Esophagus (tissue), 2 donors: ENCODE data around the gene CDK6. TPM values are rescaled to one million over a fixed set of nuclear protein-coding genes. Genes with fewer than 3 reads are reported as not detected.

Source experiments
- H3K27ac ChIP-seq, 2 donors: one replicate each; pipeline ENCODE4 v1.5.1; 2013; ENCODE audit warnings: low read depth in 2 of 2, mild to moderate bottlenecking in 2 of 2, inconsistent platforms in 1 of 2, low read length in 1 of 2, moderate library complexity in 1 of 2
- H3K27me3 ChIP-seq, 2 donors: one replicate each; pipeline ENCODE4 v1.6.1; 2013; ENCODE audit warnings: low read length in 2 of 2, control low read depth in 1 of 2, mild to moderate bottlenecking in 1 of 2; ENCODE audit not compliant: insufficient read depth in 2 of 2, control insufficient read depth in 1 of 2
- H3K36me3 ChIP-seq, 2 donors: one replicate each; pipeline ENCODE4 v1.6.1; 2013; ENCODE audit warnings: low read length in 1 of 2; ENCODE audit not compliant: control insufficient read depth in 2 of 2, insufficient read depth in 2 of 2
- H3K4me1 ChIP-seq, 2 donors: one replicate each; pipeline ENCODE4 v1.6.1; 2013; ENCODE audit warnings: low read length in 1 of 2; ENCODE audit not compliant: control insufficient read depth in 2 of 2, insufficient read depth in 2 of 2
- H3K4me3 ChIP-seq, 2 donors: one replicate each; pipeline ENCODE4 v1.5.1; 2013; ENCODE audit warnings: low read length in 2 of 2, mild to moderate bottlenecking in 2 of 2, low read depth in 1 of 2, moderate library complexity in 1 of 2
- H3K9me3 ChIP-seq, 2 donors: one replicate each; pipeline ENCODE4 v1.6.1; 2013; ENCODE audit warnings: mild to moderate bottlenecking in 2 of 2, low read depth in 1 of 2, low read length in 1 of 2, moderate library complexity in 1 of 2; ENCODE audit not compliant: control insufficient read depth in 2 of 2, insufficient read depth in 1 of 2
- WGBS, 2 donors: extraction: QIAGEN DNeasy Blood & Tissue Kit; methylation state at CpG; one replicate each; pipeline ENCODE4 v1.1.7; 2013; 5-methylcytosine and 5-hydroxymethylcytosine counted together
- polyA plus RNA-seq, 2 donors: library from polyadenylated mRNA; stranded (reverse); fragments of 200-250 nt; gene quantifications; one replicate each; pipeline ENCODE4 v1.2.3, GENCODE V29; 2013
- donor health status: healthy with polysubstance abuse.
- donor health status: Bipolar disorder and iron deficiency.

Gene CDK6
- polyA plus RNA-seq, 2 donors: 1.4 to 2.2 TPM

DNA sequence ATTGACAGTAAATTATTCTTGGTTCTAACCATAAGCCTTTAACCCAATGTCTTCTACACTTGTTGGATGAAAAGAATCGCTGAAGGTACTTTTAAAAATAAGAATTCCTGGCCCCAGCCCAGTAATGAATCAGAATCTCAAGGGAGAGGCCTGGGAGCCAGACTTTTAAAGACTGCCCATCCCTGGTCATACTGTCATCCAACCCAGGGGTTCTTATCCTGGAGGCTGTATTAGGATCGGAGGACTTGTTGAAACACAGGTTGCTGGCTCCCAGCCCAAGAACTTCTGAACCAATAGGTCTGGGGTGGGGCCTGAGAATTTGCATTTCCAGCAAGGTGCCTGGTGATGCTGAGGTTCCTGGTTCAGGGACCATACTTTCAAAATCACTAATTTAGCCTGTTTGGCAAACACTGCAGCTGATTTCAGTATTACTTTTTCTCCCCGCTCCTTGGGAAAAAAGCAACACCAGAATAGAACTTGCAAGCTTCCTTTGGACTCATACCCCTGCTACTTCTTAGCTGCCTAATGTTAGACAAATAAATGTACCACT lies 166.7 kb downstream of the CDK6 start:
- H3K27ac ChIP-seq: no peak overlapping the region
- H3K27me3 ChIP-seq: no peaks in the 10 kb centered on the region
- H3K4me1 ChIP-seq: no peaks in the 10 kb centered on the region
- H3K36me3 ChIP-seq: no peaks in the 10 kb centered on the region
- no peak overlapping the region for H3K4me3 ChIP-seq
- WGBS, 2 donors: 61 to 64% methylated on average over 3 of the region's 3 CpGs
- no peaks in the 10 kb centered on the region for H3K9me3 ChIP-seq

- Histone ChIP-seq H3K4me3 (no peak overlapping the region), H3K27me3 (no peaks in the 10 kb centered on the region), H3K36me3 (no peaks in the 10 kb centered on the region), H3K9me3 (no peaks in the 10 kb centered on the region), H3K4me1 (no peaks in the 10 kb centered on the region), H3K27ac (no peak overlapping the region)
Observed at GRCh38 chr7:92668564-92668963, 167.8 kb downstream of the CDK6 start.

DNA sequence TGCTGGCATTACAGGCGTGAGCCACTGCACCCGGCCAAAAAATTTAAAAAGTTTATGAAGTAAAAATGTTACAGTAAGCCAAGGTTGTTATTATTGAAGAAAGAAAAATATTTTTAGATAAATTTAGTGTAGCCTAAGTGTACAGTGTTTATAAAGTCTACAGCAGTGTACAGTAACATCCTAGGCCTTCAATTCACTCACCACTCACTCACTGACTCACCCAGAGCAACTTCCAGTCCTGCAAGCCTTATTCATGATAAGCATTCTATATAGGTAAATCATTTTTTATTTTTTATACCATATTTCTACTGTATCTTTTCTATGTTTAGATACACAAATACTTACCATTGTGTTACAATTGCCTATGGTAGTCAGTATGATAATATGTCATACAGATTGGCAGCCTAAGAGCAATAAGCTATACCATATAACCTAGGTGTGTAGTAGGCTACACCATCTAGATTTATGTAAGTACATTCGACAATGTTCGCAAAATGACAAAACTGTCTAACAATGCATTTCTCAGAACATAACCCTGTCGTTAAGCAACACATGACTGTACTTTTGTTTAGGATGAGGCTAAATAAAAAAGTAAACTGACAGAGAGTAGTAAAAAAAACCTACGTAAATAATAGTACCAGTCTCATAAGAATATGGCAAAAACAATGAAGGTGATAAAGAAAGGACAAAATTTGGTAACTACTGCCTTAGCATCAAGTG lies 168.4 kb downstream of the CDK6 start:
- no peaks in the 10 kb centered on the region for H3K36me3 ChIP-seq
- H3K27ac ChIP-seq: no peak overlapping the region
- no peaks in the 10 kb centered on the region for H3K4me1 ChIP-seq
- H3K9me3 ChIP-seq: no peaks in the 10 kb centered on the region
- H3K27me3 ChIP-seq: no peaks in the 10 kb centered on the region
- H3K4me3 ChIP-seq: no peak overlapping the region
- WGBS, 2 donors: 88 to 89% methylated on average over 6 of the region's 6 CpGs

- Histone ChIP-seq H3K4me1 (no peaks in the 10 kb centered on the region), H3K36me3 (no peaks in the 10 kb centered on the region), H3K27ac (no peak overlapping the region), H3K27me3 (no peaks in the 10 kb centered on the region), H3K9me3 (no peaks in the 10 kb centered on the region), H3K4me3 (no peak overlapping the region)
- 89 to 93% methylated on average over 2 of the region's 2 CpGs for WGBS, 2 donors
Observed at GRCh38 chr7:92665926-92666325, 170.4 kb downstream of the CDK6 start.

- H3K27me3 ChIP-seq: no peaks in the 10 kb centered on the region
- H3K27ac ChIP-seq: no peak overlapping the region
- no peaks in the 10 kb centered on the region for H3K9me3 ChIP-seq
- H3K4me1 ChIP-seq: no peaks in the 10 kb centered on the region
- no peak overlapping the region for H3K4me3 ChIP-seq
- WGBS, 2 donors: 98 to 100% methylated on average over 1 of the region's 1 CpG
- peaks cover 0 to 2% of the 10 kb centered on the region in 2 donors for H3K36me3 ChIP-seq
Observed at GRCh38 chr7:92661651-92662050, 174.7 kb downstream of the CDK6 start.

- no peak overlapping the region for H3K27ac ChIP-seq
- no peaks in the 10 kb centered on the region for H3K9me3 ChIP-seq
- peaks cover 0 to 2% of the 10 kb centered on the region in 2 donors for H3K36me3 ChIP-seq
- H3K4me1 ChIP-seq: no peaks in the 10 kb centered on the region
- WGBS, 2 donors: 84 to 93% methylated on average over 4 of the region's 4 CpGs
- H3K27me3 ChIP-seq: no peaks in the 10 kb centered on the region
- no peak overlapping the region for H3K4me3 ChIP-seq
Observed at GRCh38 chr7:92658671-92659070, 177.7 kb downstream of the CDK6 start.

- H3K4me1 ChIP-seq: no peaks in the 10 kb centered on the region
- H3K27me3 ChIP-seq: no peaks in the 10 kb centered on the region
- 92 to 93% methylated on average over 1 of the region's 1 CpG for WGBS, 2 donors
Observed at GRCh38 chr7:92657391-92657790, 179.0 kb downstream of the CDK6 start.

DNA sequence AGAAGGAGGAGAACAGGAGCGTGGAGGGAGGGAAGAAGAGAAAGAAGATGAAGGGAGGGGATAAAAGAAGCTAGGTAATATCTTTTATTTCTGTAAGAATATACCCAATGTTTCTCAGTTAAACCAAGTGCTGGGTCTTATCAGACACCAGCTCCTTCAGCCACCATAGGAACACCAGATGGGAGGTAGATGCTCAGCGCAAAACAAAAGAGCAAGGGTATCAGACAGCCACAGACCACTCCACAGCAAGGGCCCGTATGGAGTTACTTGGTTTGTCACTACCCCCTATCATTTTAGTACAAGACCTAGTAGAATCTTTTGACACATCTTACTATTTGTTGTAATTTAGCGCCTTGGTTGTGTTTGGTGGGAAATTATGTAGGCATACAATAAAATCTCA lies 180.3 kb downstream of the CDK6 start:
- Histone ChIP-seq H3K36me3 (peaks cover 0 to 2% of the 10 kb centered on the region in 2 donors), H3K27me3 (no peaks in the 10 kb centered on the region), H3K27ac (no peak overlapping the region), H3K4me1 (no peaks in the 10 kb centered on the region), H3K9me3 (no peaks in the 10 kb centered on the region), H3K4me3 (no peak overlapping the region)
- WGBS, 2 donors: 96 to 98% methylated on average over 4 of the region's 4 CpGs

More at GRCh38 chr7:92657391-92657790, 179.0 kb downstream of the CDK6 start:
- Histone ChIP-seq H3K4me3 (no peak overlapping the region), H3K9me3 (no peaks in the 10 kb centered on the region), H3K36me3 (peaks cover 0 to 2% of the 10 kb centered on the region in 2 donors), H3K27ac (no peak overlapping the region)

GRCh38 chr7:92655346-92655884 lies 181.0 kb downstream of the CDK6 start:
- H3K36me3 ChIP-seq: peaks cover 0 to 2% of the 10 kb centered on the region in 2 donors

DNA sequence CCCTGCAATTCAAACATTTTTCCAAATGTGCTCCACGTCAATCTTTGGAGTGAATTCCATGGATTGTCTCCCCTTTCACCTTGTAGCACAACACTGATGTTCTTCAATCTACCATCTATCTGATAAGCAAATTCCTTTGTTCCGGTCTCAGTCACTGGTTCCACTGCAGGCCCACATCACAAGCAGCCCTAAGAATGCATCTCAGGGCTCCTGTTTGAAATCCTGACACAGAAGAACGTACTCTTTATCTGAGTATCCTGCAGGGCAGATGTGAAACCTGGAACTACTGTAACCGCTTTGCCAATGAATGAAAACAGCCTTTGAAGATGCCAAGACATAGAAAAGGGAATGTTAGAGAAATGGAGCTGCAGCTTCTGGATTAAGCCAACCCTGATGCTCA lies 183.2 kb downstream of the CDK6 start:
- no peaks in the 10 kb centered on the region for H3K27me3 ChIP-seq
- H3K4me3 ChIP-seq: no peak overlapping the region
- no peak overlapping the region for H3K27ac ChIP-seq
- H3K9me3 ChIP-seq: no peaks in the 10 kb centered on the region
- 87 to 90% methylated on average over 4 of the region's 4 CpGs for WGBS, 2 donors
- no peaks in the 10 kb centered on the region for H3K36me3 ChIP-seq
- no peaks in the 10 kb centered on the region for H3K4me1 ChIP-seq

More at GRCh38 chr7:92655346-92655884, 181.0 kb downstream of the CDK6 start:
- Histone ChIP-seq H3K9me3 (no peaks in the 10 kb centered on the region), H3K4me3 (no peak overlapping the region), H3K27ac (no peak overlapping the region), H3K4me1 (no peaks in the 10 kb centered on the region), H3K27me3 (no peaks in the 10 kb centered on the region)
- WGBS, 2 donors: 71 to 93% methylated on average over 1 of the region's 1 CpG
